Central memory CD8-positive, alpha-beta T cell (primary cell): ENCODE measurements around the gene PATJ.
"Not testable (repeated sequence)": the region's sequence is repeated elsewhere in the genome, so short reads cannot be mapped to it uniquely, and the experiment has no call there.

Experiments used
- ATAC-seq: fragments of 150-1000 bp; cut with Tn5 transposase; replicated peaks from 2 replicates; pipeline ENCODE4 v1.10.0; 2022; ENCODE audit warnings: mild to moderate bottlenecking, moderate FRiP score, moderate number of reproducible peaks; ENCODE audit not compliant: poor library complexity, severe bottlenecking; ENCODE audit errors: extremely low read depth
- DNase-seq, 2 donors: peaks; one replicate each; pipeline ENCODE4 v3.0.0; 2021; ENCODE audit warnings: low spot score in 2 of 2
- H3K27ac Mint-ChIP-seq: one replicate; pipeline ENCODE4 v1.8.0; 2022; ENCODE audit warnings: low read depth, mild to moderate bottlenecking, moderate library complexity, mixed read lengths
- H3K27me3 Mint-ChIP-seq: one replicate; pipeline ENCODE4 v1.8.0; 2022; ENCODE audit warnings: mixed read lengths
- H3K36me3 Mint-ChIP-seq: one replicate; pipeline ENCODE4 v1.8.0; 2022; ENCODE audit warnings: mild to moderate bottlenecking, moderate library complexity, mixed read lengths; ENCODE audit not compliant: insufficient read depth
- H3K4me1 Mint-ChIP-seq: one replicate; pipeline ENCODE4 v1.8.0; 2022; ENCODE audit warnings: mixed read lengths
- H3K4me3 Mint-ChIP-seq: one replicate; pipeline ENCODE4 v1.8.0; 2022; ENCODE audit warnings: mild to moderate bottlenecking, moderate library complexity, mixed read lengths
- H3K9me3 Mint-ChIP-seq: one replicate; pipeline ENCODE4 v1.8.0; 2022; ENCODE audit warnings: mixed read lengths

The PATJ gene

DNA sequence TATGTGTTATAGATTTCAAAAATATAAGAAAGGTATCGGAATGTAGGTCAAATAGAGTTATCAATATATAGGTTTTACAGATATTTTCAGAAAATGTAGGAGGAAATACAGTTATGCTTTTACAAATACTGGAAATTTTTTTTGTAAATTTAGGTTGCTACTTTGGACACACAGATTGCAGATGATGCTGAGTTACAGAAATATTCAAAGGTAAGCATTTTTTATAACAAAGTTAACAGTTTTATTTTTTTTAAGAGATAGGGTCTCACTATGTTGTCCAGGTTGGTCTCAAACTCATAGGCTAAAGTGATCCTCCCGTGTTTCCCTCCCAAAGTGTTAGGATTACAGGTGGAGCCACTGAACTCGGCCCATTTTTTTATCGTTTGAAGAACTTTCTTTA is 66.0 kb downstream of the PATJ start:
- H3K36me3 Mint-ChIP-seq: peaks cover 21% of the 10 kb centered on the region

GRCh38 chr1:61808968-61809367 is 66.7 kb downstream of the PATJ start:
- no peaks in the 10 kb centered on the region for H3K9me3 Mint-ChIP-seq
- no peak for ATAC-seq
- H3K4me1 Mint-ChIP-seq: no peaks in the 10 kb centered on the region
- H3K36me3 Mint-ChIP-seq: peaks cover 21% of the 10 kb centered on the region
- no peak for DNase-seq
- H3K4me3 Mint-ChIP-seq: no peak overlapping the region
- no peak overlapping the region for H3K27ac Mint-ChIP-seq
- no peaks in the 10 kb centered on the region for H3K27me3 Mint-ChIP-seq

More for the DNA sequence above, 66.0 kb downstream of the PATJ start:
- ATAC-seq (no peak), DNase-seq (no peak)
- no peaks in the 10 kb centered on the region for H3K9me3 Mint-ChIP-seq
- H3K27ac Mint-ChIP-seq: no peak overlapping the region
- H3K27me3 Mint-ChIP-seq: no peaks in the 10 kb centered on the region
- no peak overlapping the region for H3K4me3 Mint-ChIP-seq
- H3K4me1 Mint-ChIP-seq: no peaks in the 10 kb centered on the region

- no peaks in the 10 kb centered on the region for H3K27me3 Mint-ChIP-seq
- peaks cover 8% of the 10 kb centered on the region for H3K36me3 Mint-ChIP-seq
- no peak overlapping the region for H3K27ac Mint-ChIP-seq
- ATAC-seq: no peak
- H3K4me3 Mint-ChIP-seq: no peak overlapping the region
- DNase-seq: no peak
- no peaks in the 10 kb centered on the region for H3K4me1 Mint-ChIP-seq
- H3K9me3 Mint-ChIP-seq: no peaks in the 10 kb centered on the region
Observed at GRCh38 chr1:61812916-61813315, 70.6 kb downstream of the PATJ start.

GRCh38 chr1:61816191-61816590 is 73.9 kb downstream of the PATJ start:
- Mint-ChIP-seq H3K27ac (no peak overlapping the region), H3K4me1 (no peaks in the 10 kb centered on the region), H3K4me3 (no peak overlapping the region), H3K36me3 (peaks cover 8% of the 10 kb centered on the region), H3K27me3 (no peaks in the 10 kb centered on the region), H3K9me3 (no peaks in the 10 kb centered on the region)
- no peak for ATAC-seq
- DNase-seq: no peak

GRCh38 chr1:61818992-61819391 is 76.7 kb downstream of the PATJ start:
- no peaks in the 10 kb centered on the region for H3K9me3 Mint-ChIP-seq
- ATAC-seq: no peak
- H3K4me3 Mint-ChIP-seq: no peak overlapping the region
- no peaks in the 10 kb centered on the region for H3K4me1 Mint-ChIP-seq
- H3K27ac Mint-ChIP-seq: no peak overlapping the region
- DNase-seq: no peak
- H3K27me3 Mint-ChIP-seq: no peaks in the 10 kb centered on the region
- H3K36me3 Mint-ChIP-seq: peaks cover 12% of the 10 kb centered on the region

DNA sequence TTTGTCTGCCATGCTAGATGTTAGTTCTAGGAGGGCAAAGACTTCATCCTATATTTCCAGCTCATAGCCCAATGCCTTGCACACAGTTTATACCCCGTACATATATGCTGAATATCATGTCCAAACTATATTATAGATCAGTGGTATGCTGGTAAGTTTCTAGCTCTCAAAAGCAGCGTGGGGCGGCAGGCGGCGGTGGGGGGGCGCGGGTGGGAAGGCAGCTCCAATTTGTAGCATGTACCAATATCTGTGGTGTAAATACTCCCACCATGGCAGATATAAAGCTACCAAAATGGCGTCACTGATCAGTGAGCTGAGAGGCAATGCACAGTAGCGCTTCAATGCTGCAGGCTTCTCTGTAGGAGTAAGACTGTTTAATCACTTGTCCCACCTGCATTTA is 77.1 kb downstream of the PATJ start:
- ATAC-seq: no peak
- DNase-seq: no peak
- H3K4me3 Mint-ChIP-seq: no peak overlapping the region
- H3K27ac Mint-ChIP-seq: no peak overlapping the region
- H3K4me1 Mint-ChIP-seq: no peaks in the 10 kb centered on the region
- no peaks in the 10 kb centered on the region for H3K27me3 Mint-ChIP-seq
- H3K36me3 Mint-ChIP-seq: peaks cover 11% of the 10 kb centered on the region
- no peaks in the 10 kb centered on the region for H3K9me3 Mint-ChIP-seq

DNA sequence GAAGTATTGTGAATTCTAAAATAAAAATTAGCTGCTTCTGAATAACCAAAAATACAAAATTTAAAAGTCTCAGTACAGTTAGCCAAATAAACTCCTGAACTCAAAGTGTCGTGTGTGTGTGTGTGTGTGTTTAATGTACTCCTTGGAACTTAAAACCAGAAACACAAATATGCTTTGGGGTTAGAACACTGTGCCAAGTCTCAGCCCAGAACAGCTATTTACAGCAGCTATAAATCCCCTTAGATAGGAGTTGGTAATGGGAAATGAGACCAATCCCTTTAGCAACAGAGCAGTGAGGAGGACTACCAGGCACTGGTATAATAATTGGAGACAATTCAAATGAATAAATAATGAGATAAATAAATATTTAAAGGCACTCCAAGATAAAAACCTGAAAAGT is 83.1 kb downstream of the PATJ start:
- Mint-ChIP-seq H3K27ac (no peak overlapping the region), H3K27me3 (no peaks in the 10 kb centered on the region), H3K4me3 (no peak overlapping the region), H3K4me1 (no peaks in the 10 kb centered on the region), H3K9me3 (no peaks in the 10 kb centered on the region), H3K36me3 (peaks cover 21% of the 10 kb centered on the region)
- no peak for ATAC-seq
- DNase-seq: no peak

GRCh38 chr1:61828805-61829204 is 86.5 kb downstream of the PATJ start:
- no peak for ATAC-seq
- Mint-ChIP-seq H3K9me3 (no peaks in the 10 kb centered on the region), H3K36me3 (peaks cover 24% of the 10 kb centered on the region), H3K4me3 (no peak overlapping the region), H3K27ac (no peak overlapping the region), H3K4me1 (no peaks in the 10 kb centered on the region), H3K27me3 (no peaks in the 10 kb centered on the region)
- no peak for DNase-seq

DNA sequence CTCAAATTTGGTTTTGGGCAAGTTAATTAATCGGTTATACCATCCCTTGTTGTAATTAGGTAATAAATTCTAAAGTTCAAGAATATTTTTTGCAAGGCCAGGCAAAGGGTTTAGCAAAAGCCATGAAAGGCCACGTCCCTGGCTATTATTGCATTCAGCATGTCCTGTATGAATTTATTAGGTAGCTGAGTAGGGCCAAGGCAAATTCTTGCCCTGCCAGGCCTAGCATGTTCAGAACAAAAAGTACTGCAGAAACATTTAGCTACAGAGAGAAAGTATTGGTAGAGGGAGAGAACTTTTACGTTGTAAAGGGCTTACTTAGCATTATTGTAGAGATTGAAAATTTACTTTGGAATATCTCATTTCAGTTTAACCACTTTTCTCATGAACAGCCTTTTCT is 94.4 kb downstream of the PATJ start:
- no peak for DNase-seq

DNA sequence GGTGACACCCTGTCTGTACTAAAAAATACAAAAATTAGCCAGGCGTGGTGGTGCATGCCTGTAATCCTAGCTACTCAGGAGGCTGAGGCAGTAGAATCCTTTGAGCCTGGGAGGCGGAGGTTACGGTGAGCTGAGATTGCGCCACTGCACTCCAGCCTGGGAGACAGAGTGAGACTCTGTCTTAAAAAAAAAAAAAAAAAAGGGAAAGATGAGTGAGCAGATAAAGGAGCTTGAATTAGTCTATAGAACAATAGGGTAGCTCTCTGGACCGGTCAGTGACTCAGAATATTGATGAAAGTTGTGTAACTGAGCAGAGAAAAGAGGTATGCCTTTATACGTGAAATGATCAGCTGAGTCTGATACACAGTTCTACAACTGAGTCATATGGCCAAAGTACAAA is 95.3 kb downstream of the PATJ start:
- DNase-seq, H3K27ac Mint-ChIP-seq, H3K4me1 Mint-ChIP-seq, H3K9me3 Mint-ChIP-seq, H3K36me3 Mint-ChIP-seq, ATAC-seq, H3K27me3 Mint-ChIP-seq, H3K4me3 Mint-ChIP-seq: not testable (repeated sequence)

More for the DNA sequence above, 94.4 kb downstream of the PATJ start:
- Mint-ChIP-seq H3K4me1 (no peaks in the 10 kb centered on the region), H3K36me3 (peaks cover 6% of the 10 kb centered on the region), H3K9me3 (no peaks in the 10 kb centered on the region), H3K27me3 (no peaks in the 10 kb centered on the region), H3K27ac (no peak overlapping the region), H3K4me3 (no peak overlapping the region)
- ATAC-seq: no peak

DNA sequence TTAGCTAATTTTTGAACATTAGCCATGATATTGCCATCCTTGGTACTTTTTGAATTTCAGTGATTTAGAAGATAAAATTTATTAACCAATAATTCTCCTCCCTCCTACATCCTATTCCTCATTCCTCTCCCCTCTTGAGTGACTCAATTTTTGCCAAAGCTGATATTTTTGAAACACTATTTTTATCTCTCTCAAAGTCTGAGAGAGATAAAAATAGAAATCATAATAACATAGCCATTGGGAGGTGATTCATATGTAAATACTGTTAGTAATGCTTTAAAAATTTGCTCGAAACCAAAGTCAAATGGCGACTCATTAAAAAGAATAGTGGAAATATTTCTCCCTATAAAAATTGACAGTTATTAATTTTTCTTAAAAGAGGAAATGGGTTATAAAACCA is 97.4 kb downstream of the PATJ start:
- DNase-seq (no peak), ATAC-seq (no peak)
- Mint-ChIP-seq H3K36me3 (peaks cover 4% of the 10 kb centered on the region), H3K4me1 (no peaks in the 10 kb centered on the region), H3K27ac (no peak overlapping the region), H3K27me3 (no peaks in the 10 kb centered on the region), H3K9me3 (no peaks in the 10 kb centered on the region), H3K4me3 (no peak overlapping the region)

DNA sequence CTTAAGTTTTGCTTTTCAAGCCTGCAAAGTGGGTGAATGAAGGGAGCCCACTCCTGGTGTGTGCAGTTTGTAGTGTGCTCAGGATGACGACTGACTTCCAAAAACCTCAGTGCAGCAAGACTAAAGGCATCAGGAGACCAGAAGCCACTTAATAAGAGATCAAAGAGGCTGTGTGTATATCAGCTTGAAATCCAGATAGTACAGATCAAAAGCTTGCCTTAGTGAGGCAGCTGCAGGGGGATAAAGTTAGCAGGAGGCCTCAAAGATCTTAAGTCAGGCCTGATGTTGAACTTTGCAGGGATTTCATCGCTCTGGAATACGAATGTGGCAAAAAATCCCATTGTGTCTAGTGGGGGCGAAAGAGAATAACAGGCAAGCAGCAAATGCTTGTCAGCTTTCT is 99.8 kb downstream of the PATJ start:
- Mint-ChIP-seq H3K27ac (no peak overlapping the region), H3K4me3 (no peak overlapping the region), H3K27me3 (no peaks in the 10 kb centered on the region), H3K9me3 (no peaks in the 10 kb centered on the region), H3K36me3 (no peaks in the 10 kb centered on the region), H3K4me1 (no peaks in the 10 kb centered on the region)
- no peak for DNase-seq
- ATAC-seq: no peak

GRCh38 chr1:61842863-61843514 is 100.7 kb downstream of the PATJ start:
- DNase-seq (no peak), ATAC-seq (no peak)
- no peak overlapping the region for H3K27ac Mint-ChIP-seq

GRCh38 chr1:61844006-61844405 is 101.7 kb downstream of the PATJ start:
- DNase-seq: no peak
- Mint-ChIP-seq H3K4me1 (no peaks in the 10 kb centered on the region), H3K9me3 (no peaks in the 10 kb centered on the region), H3K36me3 (no peaks in the 10 kb centered on the region), H3K4me3 (no peak overlapping the region), H3K27ac (no peak overlapping the region), H3K27me3 (no peaks in the 10 kb centered on the region)
- ATAC-seq: no peak

More at GRCh38 chr1:61842863-61843514, 100.7 kb downstream of the PATJ start:
- no peaks in the 10 kb centered on the region for H3K4me1 Mint-ChIP-seq
- H3K27me3 Mint-ChIP-seq: no peaks in the 10 kb centered on the region
- no peaks in the 10 kb centered on the region for H3K36me3 Mint-ChIP-seq
- H3K4me3 Mint-ChIP-seq: no peak overlapping the region
- H3K9me3 Mint-ChIP-seq: no peaks in the 10 kb centered on the region
